IMR-90 (cell line): ENCODE results near the gene RNFT2.

Experiments
- BHLHE40 ChIP-seq: fragments of 150-350 bp; IDR thresholded peaks from 2 replicates; pipeline ENCODE4 v1.6.1; 2016; ENCODE audit warnings: mild to moderate bottlenecking, low read depth, low read length
- CTCF ChIP-seq: conservative IDR thresholded peaks from 2 replicates; pipeline ENCODE4 v1.5.1; 2012; ENCODE audit warnings: mild to moderate bottlenecking, low read depth, low read length, improper control_type of control experiment
- MAFK ChIP-seq: IDR thresholded peaks from 2 replicates; pipeline ENCODE4 v1.6.1; 2012; ENCODE audit warnings: low read depth, low read length, improper control_type of control experiment
- POLR2A ChIP-seq: IDR thresholded peaks from 2 replicates; pipeline ENCODE4 v1.6.1; 2012; ENCODE audit warnings: mild to moderate bottlenecking, low read depth, low read length
- RCOR1 ChIP-seq: IDR thresholded peaks from 2 replicates; pipeline ENCODE4 v1.6.1; 2012; ENCODE audit warnings: mild to moderate bottlenecking, low read length, improper control_type of control experiment; ENCODE audit not compliant: insufficient replicate concordance

GRCh38 chr12:116717466-116718437 lies 20.4 kb upstream of the RNFT2 start:
- TF ChIP-seq CTCF (no peak), POLR2A (no peak), BHLHE40 (no peak), RCOR1 (no peak), MAFK (no peak)
